Chondrocyte (in vitro differentiated cells): Measurements from ENCODE around the gene CADPS2. TPM values are rescaled to one million over a fixed set of nuclear protein-coding genes. Genes with fewer than 3 reads are reported as not detected.
A peak's percentile ranks its signal among the peaks of the same experiment; 100 is the strongest.

Experiments used
- DNase-seq: peaks from one replicate; pipeline ENCODE4 v3.0.0; 2021; ENCODE audit warnings: mixed read lengths, low spot score
- H3K27ac Mint-ChIP-seq: one replicate; pipeline ENCODE4 v1.8.0; 2021; ENCODE audit warnings: mild to moderate bottlenecking, moderate library complexity, mixed read lengths; ENCODE audit not compliant: unreplicated experiment
- H3K27me3 Mint-ChIP-seq: 2 replicates; pipeline ENCODE4 v1.8.0; 2021; ENCODE audit warnings: low read depth, mixed read lengths
- H3K36me3 Mint-ChIP-seq: 2 replicates; pipeline ENCODE4 v1.8.0; 2021; ENCODE audit warnings: low read depth, mixed read lengths
- H3K4me1 Mint-ChIP-seq: 2 replicates; pipeline ENCODE4 v1.8.0; 2021; ENCODE audit warnings: low read depth, mild to moderate bottlenecking, mixed read lengths
- H3K4me3 Mint-ChIP-seq: one replicate; pipeline ENCODE4 v1.8.0; 2021; ENCODE audit warnings: mild to moderate bottlenecking, moderate library complexity, mixed read lengths; ENCODE audit not compliant: unreplicated experiment
- H3K9me3 Mint-ChIP-seq: 2 replicates; pipeline ENCODE4 v1.8.0; 2021; ENCODE audit warnings: low read depth, mixed read lengths
- CTCF ChIP-seq: fragments of 200-600 bp; sonication (generic); IDR thresholded peaks from 2 replicates; pipeline ENCODE4 v1.5.0; 2021; ENCODE audit warnings: antibody characterized with exemption, mild to moderate bottlenecking, moderate library complexity
- long read RNA-seq: library from polyadenylated mRNA; stranded (forward); transcript quantifications from one replicate; pipeline ENCODE4 v2.0.0, GENCODE V29; 2021
- total RNA-seq: library from RNA; stranded (reverse); gene quantifications from 3 replicates; pipeline ENCODE4 v1.2.1, GENCODE V29; 2021

Gene CADPS2
- 0.32 to 1.7 TPM (median 0.41 TPM) in 3 replicates for total RNA-seq
- long read RNA-seq, partial matches to known transcripts = 0 of 2 reads
- long read RNA-seq, other reads (novel, unspliced or antisense) = 2 of 2 reads

- no peak for DNase-seq
- Mint-ChIP-seq H3K4me1 (peaks cover 13% of the 10 kb centered on the region), H3K27me3 (peaks cover 71% of the 10 kb centered on the region), H3K27ac (no peak within 1 kb of the TSS), H3K4me3 (peak within 1 kb of the TSS; percentile 74), H3K36me3 (no peaks in the 10 kb centered on the region), H3K9me3 (no peaks in the 10 kb centered on the region)
- TF ChIP-seq CTCF = peak; percentile 40
These were observed at the start of gene CADPS2 for GRCh38 chr7:122886357-122887081. CADPS2 (minus strand) TSS chr7:122886460; CDS start chr7:122886337, 123 bp downstream.

- Mint-ChIP-seq H3K4me3 (no peak overlapping the region), H3K27me3 (no peaks in the 10 kb centered on the region), H3K27ac (no peak overlapping the region), H3K36me3 (no peaks in the 10 kb centered on the region), H3K4me1 (no peaks in the 10 kb centered on the region), H3K9me3 (no peaks in the 10 kb centered on the region)
- DNase-seq = no peak
- no peak for TF ChIP-seq CTCF
These were observed 49.4 kb upstream of the CADPS2 start for GRCh38 chr7:122935620-122936019.

- H3K9me3 Mint-ChIP-seq = no peaks in the 10 kb centered on the region
- no peaks in the 10 kb centered on the region for H3K36me3 Mint-ChIP-seq
- no peak overlapping the region for H3K27ac Mint-ChIP-seq
- H3K4me1 Mint-ChIP-seq = no peaks in the 10 kb centered on the region
- H3K27me3 Mint-ChIP-seq = peaks cover 4% of the 10 kb centered on the region
- no peak for DNase-seq
- H3K4me3 Mint-ChIP-seq = no peak overlapping the region
- no peak for TF ChIP-seq CTCF
These were observed 33.5 kb upstream of the CADPS2 start for GRCh38 chr7:122919643-122920181.

- DNase-seq = no peak
- H3K27ac Mint-ChIP-seq = no peak overlapping the region
These were observed 28.6 kb upstream of the CADPS2 start for GRCh38 chr7:122914812-122915211.

More at GRCh38 chr7:122914812-122915211, 28.6 kb upstream of the CADPS2 start:
- TF ChIP-seq CTCF = no peak
- Mint-ChIP-seq H3K27me3 (peaks cover 7% of the 10 kb centered on the region), H3K9me3 (no peaks in the 10 kb centered on the region), H3K4me3 (no peak overlapping the region), H3K4me1 (no peaks in the 10 kb centered on the region), H3K36me3 (no peaks in the 10 kb centered on the region)
